GM12874 (cell line): ENCODE data around the gene PCDHB6.

ENCODE experiments used
- CTCF ChIP-seq: IDR thresholded peaks from 2 replicates; pipeline ENCODE4 v1.5.1; 2011; ENCODE audit warnings: low read depth, mild to moderate bottlenecking, control low read depth, low read length, moderate library complexity; ENCODE audit not compliant: insufficient read depth

PCDHB6 gene

DNA sequence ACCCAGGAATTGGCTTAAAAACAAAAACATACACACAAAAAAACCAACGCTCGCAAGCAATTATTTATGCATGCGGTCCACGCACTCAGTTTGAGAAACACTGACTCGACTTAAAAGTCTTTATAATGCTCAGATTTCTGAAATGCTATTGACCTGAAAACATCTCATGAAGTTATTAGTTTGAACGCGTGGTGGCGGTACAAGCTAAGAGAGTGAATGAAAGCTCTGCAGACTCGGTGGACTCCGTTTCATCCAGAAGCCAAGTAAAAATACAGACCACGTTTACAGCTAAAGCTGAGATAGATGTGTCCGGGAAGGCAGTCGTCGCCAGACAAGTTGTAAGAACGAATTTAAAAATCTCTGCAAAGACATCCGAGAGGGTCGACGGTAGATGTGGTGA, at the start of gene PCDHB6:
Gene PCDHB6, plus strand, starts transcription at position 246 of the 400 bp plus-strand sequence. CDS start 201 bp downstream, outside the sequence.
- no peak for TF ChIP-seq CTCF

GRCh38 chr5:141100243-141100805, 49.5 kb upstream of the PCDHB6 start, which contains the start of gene PCDHB3:
Gene PCDHB3 (plus strand): TSS chr5:141100473. CDS start chr5:141100650, 177 bp downstream.
- peak; percentile 19; the same call in 1 of the 2 replicates for TF ChIP-seq CTCF

GRCh38 chr5:141101059-141101458, 48.8 kb upstream of the PCDHB6 start:
- no peak for TF ChIP-seq CTCF

GRCh38 chr5:141105350-141105749, 44.5 kb upstream of the PCDHB6 start:
- no peak for TF ChIP-seq CTCF

- TF ChIP-seq CTCF: no peak
Observed at GRCh38 chr5:141119250-141119649, 30.6 kb upstream of the PCDHB6 start.

DNA sequence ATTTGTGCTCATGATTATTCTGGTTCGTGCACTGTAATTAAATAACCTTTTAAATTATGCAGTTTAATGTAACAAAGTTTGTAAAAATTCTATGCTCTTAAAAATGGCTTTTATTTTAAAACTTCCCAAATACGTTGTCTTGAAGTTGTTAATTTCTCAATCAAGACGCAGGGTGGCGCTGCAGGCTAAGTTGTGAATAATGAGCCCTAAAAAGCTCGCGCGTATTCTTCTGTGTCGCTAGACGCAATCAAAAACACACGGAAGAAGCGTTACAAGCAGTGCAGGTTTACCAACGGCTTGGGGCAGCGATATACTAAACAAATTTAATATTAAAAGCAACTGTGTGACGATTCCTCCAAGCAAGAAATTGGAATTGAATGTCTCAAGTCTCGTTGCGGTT, 28.3 kb upstream of the PCDHB6 start, which contains the start of gene PCDHB4:
Gene PCDHB4, plus strand, starts transcription at position 256 of the 400 bp plus-strand sequence. CDS start 181 bp downstream, outside the sequence.
- TF ChIP-seq CTCF: no peak

DNA sequence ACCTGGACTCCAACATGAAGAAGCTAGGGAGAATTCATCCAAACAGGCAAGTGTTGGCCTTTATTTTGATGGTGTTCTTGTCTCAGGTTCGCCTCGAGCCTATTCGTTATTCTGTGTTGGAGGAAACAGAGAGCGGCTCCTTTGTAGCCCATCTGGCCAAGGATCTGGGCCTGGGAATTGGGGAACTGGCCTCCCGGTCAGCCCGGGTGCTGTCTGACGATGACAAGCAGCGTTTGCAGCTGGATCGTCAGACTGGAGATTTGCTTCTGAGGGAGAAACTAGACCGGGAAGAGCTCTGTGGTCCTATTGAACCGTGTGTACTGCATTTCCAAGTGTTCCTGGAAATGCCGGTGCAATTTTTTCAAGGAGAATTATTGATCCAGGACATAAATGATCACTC, 27.9 kb upstream of the PCDHB6 start:
- TF ChIP-seq CTCF: no peak
